Measurements from ENCODE around the gene CHMP6. TPM values are rescaled to one million over a fixed set of nuclear protein-coding genes. Genes with fewer than 3 reads are reported as not detected.
A peak's percentile ranks its signal among the peaks of the same experiment; 100 is the strongest.

Gene CHMP6
- total RNA-seq, 1 experiment from 2014 or later = 22.0 TPM

GRCh38 chr17:80948976-80949450 is 42.6 kb upstream of the CHMP6 start:
- CTCF ChIA-PET = no interaction called here
- no TSS peak for BruUV-seq (replicated peaks)
- RAD21 ChIA-PET (ENCODE audit: low non-redundant PET in 1 of 2, low total read pairs in 2 of 2, uncharacterized antibody in 2 of 2, unreplicated experiment in 2 of 2) = no interaction called here

DNA sequence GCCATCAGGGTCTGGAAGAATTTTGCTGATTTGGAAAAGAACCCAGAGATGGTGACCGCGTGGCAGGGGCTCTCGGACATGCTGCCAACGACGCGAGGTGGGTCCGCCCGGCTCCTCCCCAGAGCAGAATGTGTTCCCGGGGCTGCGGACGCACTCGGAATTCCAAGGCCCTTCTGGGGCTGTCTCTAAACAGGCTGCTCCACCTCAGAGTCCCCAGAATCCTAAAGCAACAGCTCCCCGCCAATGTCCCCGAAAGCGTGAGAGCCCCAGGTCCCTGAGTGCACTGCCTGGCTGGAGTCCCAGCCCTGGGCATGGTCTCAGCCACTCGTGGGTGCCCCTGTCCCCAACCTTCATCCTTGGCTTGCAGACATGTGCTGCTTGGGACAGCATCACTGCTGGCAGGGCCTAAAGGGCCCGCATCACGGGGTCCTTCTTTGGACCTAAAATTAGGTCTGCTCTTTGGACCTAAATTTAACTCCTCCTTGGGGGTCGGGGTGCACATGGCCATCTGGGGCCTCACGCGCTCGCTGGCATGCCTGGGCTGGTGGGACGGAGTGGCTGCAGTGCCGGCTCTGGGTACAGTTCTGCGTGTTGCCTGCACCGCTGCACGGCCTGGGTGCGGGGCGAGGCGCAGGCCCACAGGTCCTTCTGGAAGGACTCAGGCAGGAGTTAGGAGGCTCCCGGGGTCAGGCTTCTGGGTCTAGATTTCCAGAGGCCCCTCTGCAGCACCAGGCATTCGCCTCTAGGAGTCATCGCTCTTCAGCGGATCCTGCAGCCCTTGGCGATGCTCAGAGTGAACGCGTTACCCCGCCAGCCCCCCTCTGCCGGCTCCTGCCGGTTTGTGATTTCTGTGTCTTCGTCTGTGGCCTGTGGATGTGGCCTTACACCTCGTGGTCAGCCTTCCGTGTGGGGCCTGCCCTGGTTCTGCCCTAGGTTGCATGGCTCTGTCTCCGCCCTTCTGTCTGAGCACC is 41.9 kb upstream of the CHMP6 start:
- Histone ChIP-seq H3K4me1 (ENCODE audit: control insufficient read depth in 1 of 2, insufficient read depth in 2 of 2, low read length in 2 of 2) (no peaks in the 10 kb centered on the region), H3K9ac (ENCODE audit: low read length) (no peak overlapping the region), H3K79me2 (ENCODE audit: insufficient read depth, low read length) (no peaks in the 10 kb centered on the region), H3K27ac (ENCODE audit: low read depth, low read length) (no peak overlapping the region), H3K9me2 (ENCODE audit: insufficient read depth) (no peaks in the 10 kb centered on the region), H4K20me1 (ENCODE audit: insufficient read depth) (no peaks in the 10 kb centered on the region), H3K4me3 (replicated peaks in 1 of 2; ENCODE audit: low read depth in 1 of 2, low read length in 2 of 2) (no peak overlapping the region), H3K27me3 (ENCODE audit: insufficient read depth, low read length) (no peaks in the 10 kb centered on the region), H3K36me3 (ENCODE audit: control insufficient read depth in 1 of 2, insufficient read depth in 2 of 2, low read length in 2 of 2) (peaks cover 7 to 20% of the 10 kb centered on the region in 2 experiments; a peak in 3 of 4 replicates), H3K4me2 (ENCODE audit: low read length) (no peak overlapping the region), H2AFZ (ENCODE audit: low read depth, low read length, poor library complexity, severe bottlenecking) (no peak overlapping the region), H3K9me3 (ENCODE audit: control insufficient read depth in 1 of 2, insufficient read depth in 1 of 2, low read depth in 1 of 2, low read length in 2 of 2) (no peaks in the 10 kb centered on the region)
- peak; percentile 54; the same call in 1 of the 2 replicates for ATAC-seq
- no peak for TF ChIP-seq REST (IDR thresholded peaks at IDR 0.05; ENCODE audit: low read depth)
- no peak for TF ChIP-seq CBX3 (IDR thresholded peaks at IDR 0.05; ENCODE audit: low read depth)
- no peak for TF ChIP-seq POLR2AphosphoS5 (IDR thresholded peaks at IDR 0.05; ENCODE audit: low read depth, low read length)
- no peak for TF ChIP-seq EGR1 (IDR thresholded peaks at IDR 0.05; ENCODE audit: low read depth)
- no peak for TF ChIP-seq EZH2phosphoT487 (IDR thresholded peaks at IDR 0.05; ENCODE audit: borderline replicate concordance)
- TF ChIP-seq ATF3 (IDR thresholded peaks at IDR 0.05) = no peak
- TF ChIP-seq, protein P1, sequence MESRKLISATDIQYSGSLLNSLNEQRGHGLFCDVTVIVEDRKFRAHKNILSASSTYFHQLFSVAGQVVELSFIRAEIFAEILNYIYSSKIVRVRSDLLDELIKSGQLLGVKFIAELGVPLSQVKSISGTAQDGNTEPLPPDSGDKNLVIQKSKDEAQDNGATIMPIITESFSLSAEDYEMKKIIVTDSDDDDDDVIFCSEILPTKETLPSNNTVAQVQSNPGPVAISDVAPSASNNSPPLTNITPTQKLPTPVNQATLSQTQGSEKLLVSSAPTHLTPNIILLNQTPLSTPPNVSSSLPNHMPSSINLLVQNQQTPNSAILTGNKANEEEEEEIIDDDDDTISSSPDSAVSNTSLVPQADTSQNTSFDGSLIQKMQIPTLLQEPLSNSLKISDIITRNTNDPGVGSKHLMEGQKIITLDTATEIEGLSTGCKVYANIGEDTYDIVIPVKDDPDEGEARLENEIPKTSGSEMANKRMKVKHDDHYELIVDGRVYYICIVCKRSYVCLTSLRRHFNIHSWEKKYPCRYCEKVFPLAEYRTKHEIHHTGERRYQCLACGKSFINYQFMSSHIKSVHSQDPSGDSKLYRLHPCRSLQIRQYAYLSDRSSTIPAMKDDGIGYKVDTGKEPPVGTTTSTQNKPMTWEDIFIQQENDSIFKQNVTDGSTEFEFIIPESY (IDR thresholded peaks at IDR 0.05; ENCODE audit: extremely low read depth, insufficient replicate concordance, low read length) = no peak
- no peak for DNase-seq (ENCODE audit: low read depth, low spot score)
- POLR2A ChIA-PET = no interaction called here
- intact Hi-C loops (cut with micrococcal nuclease) = no loop called here
- BruUV-seq (replicated peaks) = no TSS peak
- RAD21 ChIA-PET (ENCODE audit: low non-redundant PET in 1 of 2, low total read pairs in 2 of 2, uncharacterized antibody in 2 of 2, unreplicated experiment in 2 of 2) = no interaction called here
- CTCF ChIA-PET = no interaction called here

More at GRCh38 chr17:80948976-80949450, 42.6 kb upstream of the CHMP6 start:
- TF ChIP-seq SIN3A (IDR thresholded peaks at IDR 0.05; ENCODE audit: low read depth) (no peak), POLR2AphosphoS5 (IDR thresholded peaks at IDR 0.05; ENCODE audit: low read depth, low read length) (no peak), EZH2 (IDR thresholded peaks at IDR 0.05) (no peak), ZFX (IDR thresholded peaks at IDR 0.05) (no peak), ZNF274 (IDR thresholded peaks at IDR 0.05; ENCODE audit: low read depth, low read length) (no peak), JUND (IDR thresholded peaks at IDR 0.05) (no peak), RAD21 (IDR thresholded peaks at IDR 0.05; ENCODE audit: low read depth) (peak; percentile 32; the same call in 1 of the 2 replicates)
- H3K9me2 ChIP-seq (ENCODE audit: insufficient read depth) = no peaks in the 10 kb centered on the region
- H3K36me3 ChIP-seq (ENCODE audit: control insufficient read depth in 1 of 2, insufficient read depth in 2 of 2, low read length in 2 of 2) = peaks cover 7 to 20% of the 10 kb centered on the region in 2 experiments; a peak in 3 of 4 replicates
- no peaks in the 10 kb centered on the region for H3K4me1 ChIP-seq (ENCODE audit: control insufficient read depth in 1 of 2, insufficient read depth in 2 of 2, low read length in 2 of 2)
- H3K9ac ChIP-seq (ENCODE audit: low read length) = no peak overlapping the region
- no peak overlapping the region for H3K27ac ChIP-seq (ENCODE audit: low read depth, low read length)
- H4K20me1 ChIP-seq (ENCODE audit: insufficient read depth) = no peaks in the 10 kb centered on the region
- no peaks in the 10 kb centered on the region for H3K9me3 ChIP-seq (ENCODE audit: control insufficient read depth in 1 of 2, insufficient read depth in 1 of 2, low read depth in 1 of 2, low read length in 2 of 2)
- H3K27me3 ChIP-seq (ENCODE audit: insufficient read depth, low read length) = no peaks in the 10 kb centered on the region
- no peaks in the 10 kb centered on the region for H3K79me2 ChIP-seq (ENCODE audit: insufficient read depth, low read length)
- peak; percentile 5; the same call in 1 of the 2 replicates for ATAC-seq
- H3K4me2 ChIP-seq (ENCODE audit: low read length) = no peak overlapping the region
- no peak for DNase-seq (ENCODE audit: low read depth, low spot score)
- POLR2A ChIA-PET = no interaction called here
- intact Hi-C loops (cut with micrococcal nuclease) = no loop called here
- H3K4me3 ChIP-seq (replicated peaks in 1 of 2; ENCODE audit: low read depth in 1 of 2, low read length in 2 of 2) = no peak overlapping the region
- H2AFZ ChIP-seq (ENCODE audit: low read depth, low read length, poor library complexity, severe bottlenecking) = no peak overlapping the region
